Astrocyte of the cerebellum (primary cell): ENCODE measurements around the gene TENM4.
A peak's percentile ranks its signal among the peaks of the same experiment; 100 is the strongest.

ENCODE experiments used
- DNase-seq: peaks from one replicate; pipeline ENCODE4 v3.0.0-alpha.2; 2011; ENCODE audit warnings: low read depth
- H3K4me3 ChIP-seq: 2 replicates; pipeline ENCODE4 v1.5.1; 2011; ENCODE audit warnings: mild to moderate bottlenecking, low read depth, low read length, moderate library complexity
- CTCF ChIP-seq: IDR thresholded peaks from 2 replicates; pipeline ENCODE4 v1.5.1; 2012; ENCODE audit warnings: low read length, low read depth, moderate library complexity, mild to moderate bottlenecking; ENCODE audit errors: missing control alignments
- in situ Hi-C: cut with HindIII; loops from 2 replicates; pipeline ENCODE4 v1.10.0; 2017; ENCODE audit warnings: low sequenced_read_pairs

The TENM4 gene

GRCh38 chr11:78657441-78657840 lies 783.4 kb downstream of the TENM4 start:
- in situ Hi-C loops: no loop called here
- no peak for TF ChIP-seq CTCF
- no peak overlapping the region for H3K4me3 ChIP-seq
- no peak for DNase-seq

- TF ChIP-seq CTCF: no peak
- H3K4me3 ChIP-seq: no peak overlapping the region
- in situ Hi-C loops: no loop called here
- no peak for DNase-seq
These were observed 783.8 kb downstream of the TENM4 start for GRCh38 chr11:78656984-78657383.

GRCh38 chr11:78656327-78656726 lies 784.5 kb downstream of the TENM4 start:
- in situ Hi-C loops: no loop called here
- TF ChIP-seq CTCF: no peak
- H3K4me3 ChIP-seq: no peak overlapping the region
- DNase-seq: no peak

GRCh38 chr11:78655561-78655960 lies 785.3 kb downstream of the TENM4 start:
- no peak for TF ChIP-seq CTCF
- no peak for DNase-seq
- in situ Hi-C loops: no loop called here
- no peak overlapping the region for H3K4me3 ChIP-seq

- H3K4me3 ChIP-seq: no peak overlapping the region
- DNase-seq: no peak
- in situ Hi-C loops: loop anchor here (5.0 kb wide), 1 partner anchor 62 kb away; no protein-coding TSS in a partner anchor
- no peak for TF ChIP-seq CTCF
These were observed 786.0 kb downstream of the TENM4 start for GRCh38 chr11:78654866-78655265.

- in situ Hi-C loops: loop anchor here (5.0 kb wide), 1 partner anchor 63 kb away; no protein-coding TSS in a partner anchor
- no peak overlapping the region for H3K4me3 ChIP-seq
- no peak for TF ChIP-seq CTCF
- peak; percentile 80 for DNase-seq
These were observed 786.8 kb downstream of the TENM4 start for GRCh38 chr11:78654071-78654470.
